A549 (cell line): Measurements from ENCODE around the gene DSPP. TPM values are rescaled to one million over a fixed set of nuclear protein-coding genes. Genes with fewer than 3 reads are reported as not detected.

Source experiments
- ATAC-seq, 2 experiments: fragments of 200-7000 bp in 1 of 2; fragments of >200 bp in 1 of 2; cut with Nextera tagmentation in 1 of 2; cut with Tn5 transposase in 1 of 2; 3 replicates each; pipeline versions ENCODE4 v1.8.0 to v1.9.1; 2018 to 2020; ENCODE audit warnings: mild to moderate bottlenecking in 1 of 2, moderate library complexity in 1 of 2
- CTCF ChIA-PET: fragments of 300-600 bp; sonication (Branson Sonifier 250); formaldehyde crosslinking; extraction: SDS; loops from one replicate; lab custom pipeline; 2021; ENCODE audit warnings: antibody characterized with exemption, inconsistent platforms; lab: Yijun Ruan, JAX
- POLR2A ChIA-PET: fragments of 350-600 bp; formaldehyde crosslinking; extraction: SDS; loops from one replicate; lab custom pipeline; 2021; ENCODE audit warnings: antibody characterized with exemption, inconsistent platforms; lab: Yijun Ruan, JAX
- DNase-seq, 2 experiments: peaks; one replicate each; pipeline versions ENCODE4 v3.0.0 to v3.0.0-alpha.2; 2011 to 2016; ENCODE audit warnings: low read depth in 1 of 2, low spot score in 1 of 2
- FAIRE-seq: peaks from 2 replicates; lab custom pipeline; 2011; peaks lifted over from hg19 to GRCh38; lab: Jason Lieb, UNC
- H3K27ac ChIP-seq, 2 experiments: fragments of >200 bp; sonication (Bioruptor Twin); formaldehyde crosslinking; 3 replicates each; pipeline ENCODE4 v1.5.1; 2016 to 2017
- H3K4me1 ChIP-seq: fragments of >200 bp; sonication (Bioruptor Twin); formaldehyde crosslinking; 3 replicates; pipeline ENCODE4 v1.6.1; 2016
- H3K4me2 ChIP-seq: fragments of >200 bp; sonication (Bioruptor Twin); formaldehyde crosslinking; 3 replicates; pipeline ENCODE4 v1.6.1; 2016
- H3K4me3 ChIP-seq: fragments of >200 bp; sonication (Bioruptor Twin); formaldehyde crosslinking; 3 replicates; pipeline ENCODE4 v1.5.1; 2016
- H3K9me3 ChIP-seq: fragments of >200 bp; sonication (Bioruptor Twin); formaldehyde crosslinking; 3 replicates; pipeline ENCODE4 v1.6.1; 2016
- BCL3 ChIP-seq: fragments of >200 bp; sonication (Bioruptor Twin); formaldehyde crosslinking; IDR thresholded peaks from 3 replicates; pipeline ENCODE4 v1.6.1; 2016
- CEBPB ChIP-seq, 2 experiments: fragments of >200 bp in 1 of 2; sonication (Bioruptor Twin) in 1 of 2; formaldehyde crosslinking in 1 of 2; IDR thresholded peaks; 2 replicates each; pipeline ENCODE4 v1.6.1; 2012 to 2016
- CTCF ChIP-seq: fragments of >200 bp; sonication (Bioruptor Twin); formaldehyde crosslinking; IDR thresholded peaks from 3 replicates; pipeline ENCODE4 v1.5.1; 2016
- ELK1 ChIP-seq: fragments of 150-350 bp; IDR thresholded peaks from 2 replicates; pipeline ENCODE4 v1.6.1; 2014; ENCODE audit warnings: low read depth, mild to moderate bottlenecking, low read length
- HDAC2 ChIP-seq: fragments of 200-600 bp; sonication (generic); IDR thresholded peaks from 2 replicates; pipeline ENCODE4 v1.6.1; 2016
- HOXB13 ChIP-seq: fragments of 250-450 bp; sonication (Bioruptor Pico); IDR thresholded peaks from 2 replicates; pipeline ENCODE4 v1.5.0; 2020; ENCODE audit warnings: low read depth, mild to moderate bottlenecking, moderate library complexity
- MAFK ChIP-seq: fragments of 450-650 bp; IDR thresholded peaks from 2 replicates; pipeline ENCODE4 v1.6.1; 2014; ENCODE audit not compliant: partially characterized antibody
- NFE2L2 ChIP-seq: fragments of 150-350 bp; conservative IDR thresholded peaks from 2 replicates; pipeline ENCODE4 v1.6.1; 2014; ENCODE audit warnings: low read length
- SMC3 ChIP-seq: fragments of >200 bp; sonication (Bioruptor Twin); formaldehyde crosslinking; IDR thresholded peaks from 3 replicates; pipeline ENCODE4 v1.6.1; 2018; ENCODE audit warnings: inconsistent platforms
- SREBF2 ChIP-seq: fragments of 450-650 bp; IDR thresholded peaks from 2 replicates; pipeline ENCODE4 v1.6.1; 2014; ENCODE audit warnings: mild to moderate bottlenecking, moderate library complexity
- ZFP36 ChIP-seq: fragments of 450-650 bp; IDR thresholded peaks from 2 replicates; pipeline ENCODE4 v1.6.1; 2014; ENCODE audit warnings: borderline replicate concordance; ENCODE audit not compliant: partially characterized antibody
- ZNF302 ChIP-seq: fragments of 250-450 bp; sonication (Bioruptor Pico); IDR thresholded peaks from 2 replicates; pipeline ENCODE4 v1.9.0; 2021; ENCODE audit warnings: inconsistent platforms, mild to moderate bottlenecking, moderate library complexity
- WGBS: methylation state at CpG from one replicate; pipeline ENCODE4 v1.1.6; 2017; ENCODE audit errors: missing lambda C conversion rate; 5-methylcytosine and 5-hydroxymethylcytosine counted together
- polyA plus RNA-seq, 4 experiments: library from polyadenylated mRNA; depleted of rRNA in 3 of 4; stranded (reverse); fragments of >200 nt; fragmentation: RNase III in 1 of 4; extraction: RNeasy Plus Mini Kit Qiagen cat#74134 plus additional on column Dnase treatment in 1 of 4; gene quantifications; 2 replicates in 3 of 4; 3 replicates in 1 of 4; pipeline ENCODE4 v1.2.3, GENCODE V29; 2011 to 2017
- TF ChIP-seq, protein P1 (sequence below): IDR thresholded peaks from 2 replicates; pipeline ENCODE4 v1.6.1; 2012

Gene DSPP
- polyA plus RNA-seq, 2 of the 4 experiments (the other 2 are of a cell fraction) = not detected

DNA sequence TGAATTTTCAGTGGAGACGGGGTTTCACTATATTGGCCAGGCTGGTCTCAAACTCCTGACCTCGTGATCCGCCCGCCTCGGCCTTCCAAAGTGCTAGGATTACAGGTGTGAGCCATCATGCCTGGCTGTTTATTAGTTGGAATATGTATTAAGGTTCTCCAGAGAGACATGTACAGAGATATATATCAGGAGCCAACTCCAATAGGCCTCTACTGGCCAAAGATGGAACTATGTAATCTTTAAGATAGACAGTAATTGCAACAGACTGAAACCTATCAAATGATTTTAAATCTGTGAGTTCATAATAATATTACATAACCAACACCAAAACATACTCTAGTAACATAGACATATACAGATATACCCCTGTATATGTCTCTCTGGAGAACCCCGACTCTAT lies 36.0 kb downstream of the DSPP start (continued):
- TF ChIP-seq ELK1 = no peak
- TF ChIP-seq, protein P1, sequence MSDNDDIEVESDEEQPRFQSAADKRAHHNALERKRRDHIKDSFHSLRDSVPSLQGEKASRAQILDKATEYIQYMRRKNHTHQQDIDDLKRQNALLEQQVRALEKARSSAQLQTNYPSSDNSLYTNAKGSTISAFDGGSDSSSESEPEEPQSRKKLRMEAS = no peak
- no peak for TF ChIP-seq MAFK
- TF ChIP-seq, all 56 proteins: peak for 0

GRCh38 chr4:87649980-87650379 lies 41.7 kb downstream of the DSPP start, which contains the start of gene DMP1:
DMP1 (plus strand) TSS chr4:87650280; CDS start chr4:87656493, 6,213 bp downstream.
- DNase-seq (no peak), FAIRE-seq (no peak), ATAC-seq (no peak)
- ChIA-PET CTCF (interaction anchor here (1.3 kb wide), 1 partner anchor 30 kb away, joined by 3 read pairs; no protein-coding TSS in a partner anchor), POLR2A (no interaction called here)
- TF ChIP-seq CTCF = no peak
- H3K9me3 ChIP-seq = no peaks in the 10 kb centered on the region
- no peaks in the 10 kb centered on the region for H3K4me1 ChIP-seq
- WGBS = 96% methylated on average over 3 of the region's 3 CpGs
- H3K4me2 ChIP-seq = no peak within 1 kb of the TSS
- H3K27ac ChIP-seq = no peak within 1 kb of the TSS
- H3K4me3 ChIP-seq = no peak within 1 kb of the TSS

DNA sequence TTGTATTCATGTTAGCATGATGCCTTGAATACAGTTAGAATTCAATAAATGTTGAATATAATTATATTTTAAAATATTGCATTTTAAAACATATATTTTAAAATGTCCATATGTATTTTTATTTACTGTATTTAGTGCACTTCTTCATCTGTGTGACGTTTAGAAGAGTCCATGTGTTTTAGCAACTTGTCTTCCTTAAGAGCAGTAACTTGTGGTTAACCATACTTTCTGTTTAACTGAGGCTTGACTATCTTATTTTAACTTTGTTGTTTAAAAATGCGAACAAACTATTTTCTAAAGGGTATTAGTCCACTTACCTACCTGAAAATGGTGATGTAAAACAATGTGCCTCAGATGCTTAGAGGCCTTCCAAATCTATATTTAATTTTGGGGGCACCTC lies 42.6 kb downstream of the DSPP start:
- CTCF ChIA-PET = no interaction called here
- Histone ChIP-seq H3K4me2 (no peak overlapping the region), H3K4me1 (no peaks in the 10 kb centered on the region), H3K4me3 (no peak overlapping the region), H3K27ac (no peak overlapping the region), H3K9me3 (no peaks in the 10 kb centered on the region)
- WGBS = 72% methylated on average over 2 of the region's 2 CpGs
- no peak for FAIRE-seq
- POLR2A ChIA-PET = no interaction called here
- no peak for DNase-seq
- ATAC-seq = no peak
- TF ChIP-seq BCL3 = no peak
- TF ChIP-seq CEBPB (IDR thresholded peaks at IDR 0.05) = no peak
- no peak for TF ChIP-seq ELK1

DNA sequence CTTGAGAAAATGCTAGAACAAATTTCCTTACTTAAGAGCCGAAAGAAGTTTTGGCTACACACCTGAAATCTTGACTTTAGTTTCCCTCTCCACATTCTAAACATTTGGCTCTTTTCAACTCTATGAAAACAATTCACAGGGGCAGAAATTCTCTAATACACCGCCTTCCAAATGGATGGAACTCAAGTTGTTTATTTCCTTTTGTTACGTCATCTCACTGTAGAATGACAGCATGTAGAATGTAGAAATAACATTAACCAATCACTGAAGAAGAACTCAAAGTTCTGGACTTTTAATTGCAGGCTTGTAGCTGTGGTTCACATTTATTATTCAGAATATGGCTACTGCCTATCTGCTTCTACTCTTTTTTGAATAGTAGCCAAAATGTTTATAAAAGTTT lies 43.6 kb downstream of the DSPP start:
- Histone ChIP-seq H3K4me2 (no peak overlapping the region), H3K9me3 (no peaks in the 10 kb centered on the region), H3K4me3 (no peak overlapping the region), H3K27ac (no peak overlapping the region), H3K4me1 (peaks cover under 1% of the 10 kb centered on the region)
- ChIA-PET POLR2A (no interaction called here), CTCF (no interaction called here)
- DNase-seq (no peak), FAIRE-seq (no peak), ATAC-seq (no peak)
- no peak for TF ChIP-seq NFE2L2
- TF ChIP-seq, protein P1 = no peak
- TF ChIP-seq ZFP36 = no peak
- no peak for TF ChIP-seq ZNF302 (CRISPR knock-in tag)
- no peak for TF ChIP-seq HOXB13 (CRISPR knock-in tag)
- no peak for TF ChIP-seq SMC3
- no peak for TF ChIP-seq SREBF2
- TF ChIP-seq HDAC2 = no peak
- 84% methylated on average over 3 of the region's 3 CpGs for WGBS
